Measurements from ENCODE around the gene KCNC2.

KCNC2 gene

DNA sequence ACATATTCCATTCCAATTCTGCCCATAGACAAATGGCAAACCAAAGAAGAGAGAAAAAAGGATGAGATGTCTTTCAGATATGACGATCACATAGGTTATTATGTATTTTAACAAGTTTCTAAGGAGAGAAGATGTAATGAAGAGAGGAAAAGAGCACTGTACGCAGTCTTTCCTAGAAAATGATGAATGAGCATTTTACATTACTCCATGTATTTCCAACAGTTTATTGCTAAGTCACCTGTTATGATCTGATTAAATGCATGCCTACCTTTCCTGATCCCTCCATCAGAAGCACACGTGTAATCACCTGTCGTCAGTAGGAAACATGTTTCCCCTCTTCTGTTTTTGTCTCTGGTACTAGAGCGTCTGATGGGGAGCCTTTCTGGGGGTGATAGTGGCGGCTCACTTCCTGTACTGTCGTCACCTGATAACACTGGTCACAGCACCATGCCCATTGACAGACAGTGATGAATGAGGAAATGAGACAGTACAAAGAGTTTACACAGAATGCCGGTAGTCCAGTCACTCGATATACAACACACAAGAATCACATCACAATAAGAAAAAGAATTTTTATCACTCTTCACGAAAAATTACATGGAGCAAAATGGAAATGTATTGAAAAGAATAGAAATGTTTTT, 161.6 kb downstream of the KCNC2 start:
- DNase-seq = no peak

- no peak for DNase-seq
Measured at GRCh38 chr12:75042125-75042524, 167.5 kb downstream of the KCNC2 start.

DNA sequence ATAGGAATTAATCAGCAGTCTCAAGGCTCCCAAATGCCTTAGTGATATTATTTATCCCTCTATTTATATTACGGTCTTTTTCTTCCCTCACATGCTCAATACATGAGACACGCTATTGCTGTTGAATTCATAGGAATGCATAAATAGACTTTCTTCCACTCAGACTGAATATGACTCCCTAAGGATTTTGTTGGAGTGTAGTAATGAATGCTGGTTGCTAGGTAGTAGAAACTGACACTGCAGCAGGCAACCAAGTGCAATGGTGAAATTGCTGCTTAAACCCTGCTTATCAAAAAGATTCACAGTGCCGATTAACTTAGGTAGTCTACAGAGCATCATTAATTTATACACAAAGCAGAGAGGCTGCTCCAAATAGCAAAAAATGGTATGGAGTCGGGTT, 168.2 kb downstream of the KCNC2 start:
- no peak for DNase-seq

DNA sequence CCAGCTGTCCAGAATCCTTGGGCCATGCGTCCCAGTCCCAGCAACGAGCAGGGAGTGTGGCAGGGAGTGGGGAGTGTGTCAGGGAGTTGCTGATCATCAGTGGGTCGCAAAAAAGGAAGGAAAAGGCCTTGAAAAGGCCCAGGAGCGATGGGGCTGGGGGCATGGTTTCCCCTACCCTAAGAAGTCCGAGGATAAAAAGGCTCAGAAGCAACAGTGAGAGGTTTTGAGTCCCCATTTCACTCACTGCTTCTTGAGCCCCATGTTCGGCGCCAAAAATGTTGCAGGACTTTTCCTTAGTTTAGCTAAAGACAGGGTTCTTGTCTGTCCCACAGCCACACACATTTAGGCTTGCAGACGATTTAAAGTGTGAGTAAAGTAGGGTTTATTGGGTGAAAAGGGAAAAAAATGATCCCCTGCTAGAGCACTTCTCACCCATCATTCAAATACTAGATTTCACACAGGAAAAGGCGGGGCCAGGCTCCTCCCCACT, 189.5 kb downstream of the KCNC2 start:
- DNase-seq = no peak

DNA sequence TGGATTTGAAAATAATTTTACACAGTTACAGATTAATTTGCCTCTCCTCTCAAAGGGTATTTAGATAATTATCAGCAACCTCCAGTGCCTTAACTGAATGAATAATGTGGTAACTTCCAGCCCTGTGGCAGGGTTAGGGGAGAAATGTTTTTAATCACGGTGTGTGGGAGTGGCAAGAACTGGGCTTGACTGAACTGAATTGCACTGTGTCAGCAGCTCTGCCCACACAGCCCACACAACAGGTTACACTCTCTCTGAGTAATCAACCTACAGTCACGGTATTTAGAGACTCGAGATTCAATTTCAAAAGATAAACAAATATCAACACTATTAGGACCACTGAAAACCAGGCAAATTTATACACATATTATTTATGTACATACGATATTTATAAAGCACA, 198.5 kb downstream of the KCNC2 start:
- DNase-seq = no peak

DNA sequence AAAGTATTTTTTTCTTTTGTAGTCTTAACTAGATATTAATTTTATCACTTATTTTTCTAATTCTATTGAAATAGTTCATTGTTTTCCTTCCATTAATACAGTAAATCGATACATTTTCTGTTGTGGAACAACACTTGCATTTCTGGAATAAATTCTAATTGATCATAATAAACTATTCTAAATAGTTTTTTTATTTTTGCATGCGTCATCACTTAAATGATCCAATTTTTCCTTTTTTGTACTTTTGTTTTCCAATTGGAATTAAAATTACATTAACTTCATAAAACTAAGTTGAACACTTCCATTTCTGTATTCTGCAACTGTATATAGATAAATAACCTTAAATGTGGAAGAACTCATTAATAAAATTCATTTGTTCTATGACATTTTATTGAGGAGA, 202.5 kb downstream of the KCNC2 start:
- no peak for DNase-seq

- DNase-seq = no peak
Measured at GRCh38 chr12:75000120-75000519, 209.5 kb downstream of the KCNC2 start.

DNA sequence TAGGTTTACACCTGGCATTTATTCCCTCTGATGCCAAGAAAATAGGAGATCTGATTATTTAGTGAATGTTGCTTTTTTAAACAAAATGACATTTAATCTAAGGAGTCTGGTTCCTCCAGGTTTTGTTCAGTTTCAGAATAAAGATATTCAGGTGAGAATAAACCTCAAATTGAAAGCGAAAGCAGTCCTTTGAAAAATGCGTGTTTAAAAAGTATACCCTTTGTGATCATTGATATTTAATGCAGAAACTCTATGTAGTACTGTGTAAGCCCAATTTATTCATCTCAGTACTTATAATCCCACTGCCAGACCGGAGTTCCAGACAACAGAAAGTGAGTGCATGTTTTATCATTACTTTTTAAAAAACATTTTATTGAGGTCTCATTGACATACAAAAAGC, 210.2 kb downstream of the KCNC2 start:
- no peak for DNase-seq

Measured in effector CD8-positive, alpha-beta T cell (primary cell).